GM18505 (cell line): ENCODE data around the gene THSD7A.

Experiments used
- ATAC-seq: cut with Tn5 transposase; IDR thresholded peaks from one replicate; pipeline ENCODE4 v1.9.1; 2021; ENCODE audit not compliant: unreplicated experiment
- POLR2A ChIP-seq: IDR thresholded peaks from 4 replicates; pipeline ENCODE4 v1.6.1; 2011; ENCODE audit warnings: borderline replicate concordance; ENCODE audit not compliant: insufficient read depth, insufficient read length; ENCODE audit errors: extremely low read depth

The THSD7A gene

GRCh38 chr7:11726794-11727155, 105.2 kb downstream of the THSD7A start:
- no peak for TF ChIP-seq POLR2A

GRCh38 chr7:11726001-11726793, 105.8 kb downstream of the THSD7A start:
- no peak for ATAC-seq
- no peak for TF ChIP-seq POLR2A

More at GRCh38 chr7:11726794-11727155, 105.2 kb downstream of the THSD7A start:
- no peak for ATAC-seq

- ATAC-seq: no peak
- TF ChIP-seq POLR2A: no peak
These were observed 115.8 kb downstream of the THSD7A start for GRCh38 chr7:11716185-11716584.

- no peak for ATAC-seq
- no peak for TF ChIP-seq POLR2A
These were observed 117.3 kb downstream of the THSD7A start for GRCh38 chr7:11714676-11715075.

GRCh38 chr7:11714205-11714604, 117.8 kb downstream of the THSD7A start:
- no peak for TF ChIP-seq POLR2A
- ATAC-seq: no peak

GRCh38 chr7:11713352-11713751, 118.6 kb downstream of the THSD7A start:
- ATAC-seq: no peak
- TF ChIP-seq POLR2A: no peak

GRCh38 chr7:11710377-11710776, 121.6 kb downstream of the THSD7A start:
- no peak for TF ChIP-seq POLR2A
- ATAC-seq: no peak

GRCh38 chr7:11709196-11709595, 122.8 kb downstream of the THSD7A start:
- TF ChIP-seq POLR2A: no peak
- no peak for ATAC-seq

GRCh38 chr7:11707606-11708193, 124.3 kb downstream of the THSD7A start:
- ATAC-seq: no peak

GRCh38 chr7:11706666-11707605, 125.1 kb downstream of the THSD7A start:
- no peak for ATAC-seq
- TF ChIP-seq POLR2A: no peak

More at GRCh38 chr7:11707606-11708193, 124.3 kb downstream of the THSD7A start:
- TF ChIP-seq POLR2A: no peak

- no peak for ATAC-seq
- no peak for TF ChIP-seq POLR2A
These were observed 128.2 kb downstream of the THSD7A start for GRCh38 chr7:11703829-11704228.

- TF ChIP-seq POLR2A: no peak
These were observed 129.1 kb downstream of the THSD7A start for GRCh38 chr7:11702938-11703337.

GRCh38 chr7:11701829-11702560, 130.0 kb downstream of the THSD7A start:
- no peak for TF ChIP-seq POLR2A
- ATAC-seq: no peak

More at GRCh38 chr7:11702938-11703337, 129.1 kb downstream of the THSD7A start:
- no peak for ATAC-seq
